ENCODE data around the gene WWOX.

DNA sequence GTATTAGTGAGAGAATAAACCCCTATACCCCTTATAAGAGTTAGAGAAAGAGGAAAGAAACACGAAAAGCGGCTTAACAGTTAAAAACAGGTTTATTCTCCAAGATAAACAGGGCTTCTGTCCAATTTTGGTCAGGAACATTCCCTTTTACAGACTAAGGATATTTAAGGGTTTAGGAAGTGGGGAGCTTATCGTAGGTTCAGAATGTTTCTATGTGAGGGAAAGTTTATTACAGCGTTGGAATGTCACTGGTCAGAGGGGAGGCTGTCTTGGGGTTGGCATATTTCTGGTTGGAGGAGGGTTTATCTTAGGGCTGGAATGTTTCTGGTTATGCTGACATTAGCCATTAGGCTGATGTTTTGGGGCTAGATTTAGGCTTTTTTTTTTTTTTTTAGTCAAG lies 34.1 kb upstream of the WWOX start:
- TF ChIP-seq POLR2AphosphoS5 (IDR thresholded peaks at IDR 0.05; ENCODE audit: low read depth, low read length), result no peak
- no peak for TF ChIP-seq TAF1 (IDR thresholded peaks at IDR 0.05; ENCODE audit: borderline replicate concordance, insufficient read depth, low read length)
- TF ChIP-seq SIN3A (IDR thresholded peaks at IDR 0.05; ENCODE audit: borderline replicate concordance, insufficient read depth, low read length), result no peak
- TF ChIP-seq, protein P1, sequence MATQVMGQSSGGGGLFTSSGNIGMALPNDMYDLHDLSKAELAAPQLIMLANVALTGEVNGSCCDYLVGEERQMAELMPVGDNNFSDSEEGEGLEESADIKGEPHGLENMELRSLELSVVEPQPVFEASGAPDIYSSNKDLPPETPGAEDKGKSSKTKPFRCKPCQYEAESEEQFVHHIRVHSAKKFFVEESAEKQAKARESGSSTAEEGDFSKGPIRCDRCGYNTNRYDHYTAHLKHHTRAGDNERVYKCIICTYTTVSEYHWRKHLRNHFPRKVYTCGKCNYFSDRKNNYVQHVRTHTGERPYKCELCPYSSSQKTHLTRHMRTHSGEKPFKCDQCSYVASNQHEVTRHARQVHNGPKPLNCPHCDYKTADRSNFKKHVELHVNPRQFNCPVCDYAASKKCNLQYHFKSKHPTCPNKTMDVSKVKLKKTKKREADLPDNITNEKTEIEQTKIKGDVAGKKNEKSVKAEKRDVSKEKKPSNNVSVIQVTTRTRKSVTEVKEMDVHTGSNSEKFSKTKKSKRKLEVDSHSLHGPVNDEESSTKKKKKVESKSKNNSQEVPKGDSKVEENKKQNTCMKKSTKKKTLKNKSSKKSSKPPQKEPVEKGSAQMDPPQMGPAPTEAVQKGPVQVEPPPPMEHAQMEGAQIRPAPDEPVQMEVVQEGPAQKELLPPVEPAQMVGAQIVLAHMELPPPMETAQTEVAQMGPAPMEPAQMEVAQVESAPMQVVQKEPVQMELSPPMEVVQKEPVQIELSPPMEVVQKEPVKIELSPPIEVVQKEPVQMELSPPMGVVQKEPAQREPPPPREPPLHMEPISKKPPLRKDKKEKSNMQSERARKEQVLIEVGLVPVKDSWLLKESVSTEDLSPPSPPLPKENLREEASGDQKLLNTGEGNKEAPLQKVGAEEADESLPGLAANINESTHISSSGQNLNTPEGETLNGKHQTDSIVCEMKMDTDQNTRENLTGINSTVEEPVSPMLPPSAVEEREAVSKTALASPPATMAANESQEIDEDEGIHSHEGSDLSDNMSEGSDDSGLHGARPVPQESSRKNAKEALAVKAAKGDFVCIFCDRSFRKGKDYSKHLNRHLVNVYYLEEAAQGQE (IDR thresholded peaks at IDR 0.05; ENCODE audit: insufficient read depth in 1 of 2, low read depth in 2 of 2, low read length in 2 of 2), result no peak
